Astrocyte of the hippocampus (primary cell): ENCODE data around the gene COX7A2L.
"Not testable (repeated sequence)": the region's sequence is repeated elsewhere in the genome, so short reads cannot be mapped to it uniquely, and the experiment has no call there.

Experiments used
- DNase-seq: peaks from one replicate; pipeline ENCODE4 v3.0.0; 2011; ENCODE audit warnings: low read depth, low spot score

COX7A2L gene

GRCh38 chr2:42339191-42339912, 21.7 kb downstream of the COX7A2L start:
- DNase-seq = no peak

- DNase-seq = no peak
Observed at GRCh38 chr2:42338567-42339190, 22.3 kb downstream of the COX7A2L start.

- no peak for DNase-seq
Observed at GRCh38 chr2:42337846-42338566, 23.0 kb downstream of the COX7A2L start.

DNA sequence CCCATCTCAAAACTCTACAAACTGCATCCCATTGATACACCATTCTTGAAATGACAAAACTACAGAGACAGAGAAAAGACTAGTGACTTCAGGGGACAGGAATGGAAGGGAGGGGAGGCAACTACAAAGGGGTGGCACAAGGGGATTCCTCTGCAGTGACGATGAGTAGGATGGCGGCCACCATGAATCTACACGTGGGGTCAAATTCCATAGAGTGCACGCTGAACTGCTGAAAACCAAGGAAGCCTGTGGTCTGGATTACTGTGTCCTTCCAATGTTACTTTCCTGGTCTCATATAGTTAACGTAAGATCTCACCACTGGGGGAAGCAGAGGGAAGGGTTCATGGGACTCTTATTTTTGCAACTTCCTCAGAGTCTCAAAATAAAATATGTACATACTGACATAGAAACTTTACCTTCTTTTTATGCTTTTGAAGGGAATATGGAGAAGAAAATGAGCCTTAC, 23.6 kb downstream of the COX7A2L start:
- DNase-seq = no peak

DNA sequence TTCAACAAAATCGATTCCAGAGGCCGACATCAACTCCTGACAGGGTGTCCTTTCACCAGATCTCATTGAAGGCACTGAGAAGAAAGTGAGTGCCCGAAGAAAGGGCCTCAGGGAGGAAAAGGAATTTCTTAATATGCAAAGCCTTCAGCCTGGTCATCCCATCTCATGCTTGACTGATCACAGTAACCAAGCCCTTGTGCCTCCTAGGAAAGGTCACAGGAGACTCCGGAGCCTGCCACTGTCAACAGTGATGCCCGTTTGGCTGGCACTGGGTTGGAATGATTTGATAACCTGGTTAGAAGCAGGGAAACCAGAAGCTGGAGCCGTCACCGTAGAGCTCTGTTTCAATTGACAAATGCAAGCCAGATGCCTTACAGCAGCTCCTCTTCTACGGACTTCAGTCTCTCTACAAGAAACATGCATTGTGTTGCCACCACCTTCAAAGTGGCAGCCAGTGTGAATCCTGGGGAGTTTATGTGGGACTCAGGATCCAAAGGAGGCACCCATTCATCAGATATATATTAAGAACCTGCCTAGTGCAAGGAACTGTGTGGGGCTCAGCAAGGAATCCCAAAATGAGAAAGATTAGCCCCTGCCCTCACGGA, 24.6 kb downstream of the COX7A2L start:
- DNase-seq = peak; percentile 13

DNA sequence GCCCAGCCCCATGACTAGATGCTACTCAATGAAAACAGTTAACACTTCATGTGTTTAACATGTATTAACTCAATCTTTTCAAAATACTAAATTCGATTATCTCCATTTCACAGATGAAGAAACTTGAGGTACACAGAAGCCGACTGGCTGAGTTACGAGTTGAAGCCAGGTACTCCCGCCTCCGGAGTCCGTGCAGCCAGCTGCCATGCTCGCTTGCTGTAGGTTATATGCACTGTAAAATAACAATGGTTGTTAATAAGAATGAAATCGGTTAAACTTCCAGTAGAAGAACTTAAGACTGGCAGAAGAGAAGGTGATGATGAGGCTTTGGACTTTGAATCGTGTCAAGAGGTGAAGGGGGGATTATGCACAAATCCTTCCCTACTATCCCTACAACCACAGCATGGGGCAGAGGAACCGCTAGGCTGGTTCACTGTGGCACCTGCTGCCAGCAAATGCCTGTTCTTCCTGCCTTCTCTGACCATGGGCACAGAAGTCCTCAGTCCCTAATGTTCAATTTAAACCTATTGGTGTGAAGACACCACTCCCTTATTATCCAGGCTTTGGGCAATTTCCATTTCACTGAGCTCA, 25.4 kb downstream of the COX7A2L start:
- DNase-seq = no peak

DNA sequence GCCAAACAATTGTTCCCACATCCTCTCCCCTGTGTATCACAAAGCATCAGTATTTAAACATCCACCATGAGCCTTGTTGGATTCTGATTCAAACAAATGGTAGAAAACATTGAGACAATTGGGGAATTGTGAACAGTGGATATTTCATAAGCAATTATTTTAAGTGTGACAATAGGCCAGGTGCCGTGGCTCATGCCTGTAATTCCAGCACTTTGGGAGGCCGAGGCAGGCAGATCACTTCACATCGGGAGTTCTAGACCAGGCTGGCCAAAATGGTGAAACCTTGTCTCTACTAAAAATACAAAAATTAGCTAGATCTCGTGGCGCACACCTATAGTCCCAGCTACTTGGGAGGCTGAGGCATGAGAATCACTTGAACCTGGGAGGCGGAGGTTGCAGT, 26.2 kb downstream of the COX7A2L start:
- DNase-seq = not testable (repeated sequence)

GRCh38 chr2:42334220-42334619, 26.8 kb downstream of the COX7A2L start:
- no peak for DNase-seq

- DNase-seq = no peak
Observed at GRCh38 chr2:42333579-42333978, 27.4 kb downstream of the COX7A2L start.

DNA sequence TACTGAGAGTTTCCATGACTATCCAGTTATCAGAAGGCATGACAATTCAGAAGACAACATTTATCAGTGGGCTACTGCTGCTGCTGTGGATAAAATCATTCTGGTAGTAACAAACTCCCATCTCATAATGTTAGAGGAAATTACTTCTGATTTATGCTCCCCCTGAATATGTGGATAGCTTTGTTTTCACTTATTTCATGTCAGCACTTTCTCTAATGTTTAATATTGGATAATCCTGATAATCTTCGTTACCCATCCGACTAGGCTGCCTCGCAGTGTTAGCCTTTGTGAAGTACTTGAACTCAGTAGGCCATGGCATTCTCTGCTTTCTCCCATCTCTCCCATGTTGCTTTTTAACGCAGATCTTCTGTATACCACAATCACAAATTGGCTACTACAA, 28.4 kb downstream of the COX7A2L start:
- no peak for DNase-seq

- no peak for DNase-seq
Observed at GRCh38 chr2:42331569-42332284, 29.3 kb downstream of the COX7A2L start.

DNA sequence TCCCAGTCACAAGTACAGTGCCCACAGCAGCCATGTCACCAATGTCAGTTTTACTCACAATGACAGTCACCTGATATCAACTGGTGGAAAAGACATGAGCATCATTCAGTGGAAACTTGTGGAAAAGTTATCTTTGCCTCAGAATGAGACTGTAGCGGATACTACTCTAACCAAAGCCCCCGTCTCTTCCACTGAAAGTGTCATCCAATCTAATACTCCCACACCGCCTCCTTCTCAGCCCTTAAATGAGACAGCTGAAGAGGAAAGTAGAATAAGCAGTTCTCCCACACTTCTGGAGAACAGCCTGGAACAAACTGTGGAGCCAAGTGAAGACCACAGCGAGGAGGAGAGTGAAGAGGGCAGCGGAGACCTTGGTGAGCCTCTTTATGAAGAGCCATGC, 31.3 kb downstream of the COX7A2L start:
- no peak for DNase-seq

- no peak for DNase-seq
Observed at GRCh38 chr2:42328923-42329322, 32.1 kb downstream of the COX7A2L start.

DNA sequence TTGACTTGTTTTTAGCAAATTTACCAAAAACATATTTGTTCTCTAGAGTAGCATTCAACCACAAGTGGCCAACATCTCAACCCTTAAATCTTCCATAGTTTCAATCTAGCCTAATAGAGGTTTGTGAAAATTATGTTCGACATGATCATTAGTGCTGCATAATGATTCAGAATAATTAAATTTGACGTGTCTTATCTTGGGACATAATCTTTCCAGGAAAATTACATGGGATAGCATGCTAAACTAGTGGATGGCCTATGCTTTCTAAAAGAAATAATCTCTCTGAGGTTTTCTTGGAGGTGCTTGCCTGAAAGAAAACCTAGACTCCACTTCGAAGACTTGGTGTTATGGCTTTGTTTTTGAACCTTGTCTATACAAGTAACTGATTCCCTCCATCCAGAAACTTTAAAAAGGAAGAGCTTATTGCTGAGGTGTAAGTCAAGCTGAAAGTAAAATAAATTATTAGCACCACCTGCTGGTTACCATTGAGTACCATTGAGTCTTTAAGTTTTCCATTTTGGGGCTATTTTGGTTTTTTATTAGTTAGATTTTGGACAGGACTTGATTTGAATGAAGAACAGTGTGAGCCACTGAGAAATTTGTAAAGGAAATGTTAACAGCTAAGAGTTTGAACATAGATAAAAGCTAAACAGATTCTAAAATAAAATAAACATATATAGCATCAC, 32.7 kb downstream of the COX7A2L start:
- DNase-seq = peak; percentile 44

- DNase-seq = no peak
Observed at GRCh38 chr2:42327125-42327524, 33.9 kb downstream of the COX7A2L start.

GRCh38 chr2:42325609-42326008, 35.4 kb downstream of the COX7A2L start:
- DNase-seq = no peak

- DNase-seq = no peak
Observed at GRCh38 chr2:42324949-42325348, 36.1 kb downstream of the COX7A2L start.

DNA sequence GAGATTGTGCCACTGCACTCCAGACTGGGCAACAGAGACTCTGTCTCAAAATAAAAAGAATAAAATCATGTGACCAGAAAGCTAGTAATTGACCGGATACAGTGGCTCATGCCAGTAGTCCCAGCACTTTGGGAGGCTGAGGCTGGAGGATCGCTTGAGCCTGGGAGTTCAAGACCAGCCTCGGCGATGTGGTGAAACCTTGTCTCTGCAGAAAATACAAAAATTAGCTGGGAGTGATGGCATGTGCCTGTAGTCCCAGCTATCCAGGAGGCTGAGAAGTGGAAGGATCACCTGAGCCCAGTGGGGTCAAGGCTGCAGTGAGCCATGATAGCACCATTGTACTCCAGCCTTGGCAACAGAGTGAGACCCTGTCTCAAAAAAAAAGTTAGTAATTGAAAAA, 36.8 kb downstream of the COX7A2L start:
- DNase-seq = no peak

- DNase-seq = no peak
Observed at GRCh38 chr2:42321452-42322064, 39.5 kb downstream of the COX7A2L start.

DNA sequence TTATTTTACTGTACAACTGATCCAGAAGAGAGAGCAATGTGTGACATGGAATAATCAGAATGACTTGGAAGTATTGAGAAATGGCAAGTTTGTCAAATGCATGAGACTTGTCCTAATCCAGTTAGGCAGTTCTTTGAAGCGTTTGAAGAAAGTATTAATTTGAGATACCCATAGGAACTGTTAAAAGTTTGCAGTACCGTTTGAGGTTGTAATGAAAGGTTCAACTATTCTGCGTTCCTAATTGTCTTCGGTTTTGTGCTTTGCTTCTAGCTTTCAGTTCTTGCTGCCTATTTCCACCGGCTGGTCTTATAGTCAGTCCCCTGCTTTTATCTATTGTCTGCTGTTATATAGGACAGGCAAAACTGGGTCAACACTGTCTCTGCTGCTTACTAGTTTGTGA, 41.8 kb downstream of the COX7A2L start:
- no peak for DNase-seq
